Measurements from ENCODE around the gene ZNF341. TPM values are rescaled to one million over a fixed set of nuclear protein-coding genes. Genes with fewer than 3 reads are reported as not detected.
"Not testable (repeated sequence)": the region's sequence is repeated elsewhere in the genome, so short reads cannot be mapped to it uniquely, and the experiment has no call there.

ZNF341 gene
- total RNA-seq, 4 donors from 2014 or later, result 1.7 to 4.4 (median 2.9) TPM

DNA sequence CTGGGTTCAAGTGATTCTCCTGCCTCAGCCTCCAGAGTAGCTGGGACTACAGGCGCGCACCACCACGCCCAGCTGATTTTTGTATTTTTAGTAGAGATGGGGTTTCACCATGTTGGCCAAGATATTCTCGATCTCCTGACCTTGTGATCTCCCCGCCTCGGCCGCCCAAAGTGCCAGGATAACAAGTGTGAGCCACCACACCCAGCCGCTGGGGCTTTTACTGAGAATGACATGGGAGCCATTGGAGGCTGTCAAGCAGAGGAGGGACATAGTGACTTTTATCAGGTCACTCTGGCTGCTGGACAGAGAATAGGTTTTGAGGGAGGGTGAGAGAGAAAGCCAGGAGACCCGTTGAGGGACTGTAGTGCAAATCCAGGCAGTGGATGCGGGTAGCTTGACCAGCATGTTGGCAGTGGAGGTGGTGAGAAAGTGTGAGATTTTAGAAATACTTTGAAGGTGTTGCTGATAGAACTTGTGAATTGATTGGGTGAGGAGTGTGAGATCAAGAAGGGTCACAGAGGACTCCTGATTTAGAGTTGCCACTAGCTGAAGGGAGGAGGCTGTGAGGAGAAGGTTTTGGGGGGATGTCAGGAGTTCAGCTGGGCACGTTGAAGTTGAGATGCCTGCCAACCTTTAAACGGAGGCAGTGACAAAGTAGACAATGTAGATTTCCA is 14.7 kb downstream of the ZNF341 start:
- TF ChIP-seq CTCF (IDR thresholded peaks at IDR 0.05), result no peak
- no peak for TF ChIP-seq POLR2A (IDR thresholded peaks at IDR 0.05)
- no peak for TF ChIP-seq POLR2AphosphoS5 (IDR thresholded peaks at IDR 0.05)
- TF ChIP-seq EP300 (IDR thresholded peaks at IDR 0.05), result no peak
- Histone ChIP-seq H3K27ac (no peak overlapping the region), H3K9me3 (no peaks in the 10 kb centered on the region), H3K36me3 (peaks cover 0 to 36% of the 10 kb centered on the region in 2 donors), H3K4me1 (no peaks in the 10 kb centered on the region), H3K27me3 (no peaks in the 10 kb centered on the region), H3K4me3 (no peak overlapping the region)
- ATAC-seq, result no peak
- 79 to 86% methylated on average over 4 to 9 of the region's 12 CpGs for WGBS, 2 donors (ENCODE audit: low coverage in 1 of 2)

GRCh38 chr20:33751775-33752174 is 20.0 kb downstream of the ZNF341 start:
- Histone ChIP-seq H3K4me3 (no peak overlapping the region), H3K27ac (no peak overlapping the region), H3K4me1 (no peaks in the 10 kb centered on the region), H3K9me3 (no peaks in the 10 kb centered on the region), H3K36me3 (peaks cover 0 to 78% of the 10 kb centered on the region in 2 donors), H3K27me3 (no peaks in the 10 kb centered on the region)
- ATAC-seq, result no peak
- 92 to 100% methylated on average over 2 of the region's 4 CpGs for WGBS, 2 donors (ENCODE audit: low coverage in 1 of 2)
- no peak for TF ChIP-seq CTCF (IDR thresholded peaks at IDR 0.05)
- no peak for TF ChIP-seq EP300 (IDR thresholded peaks at IDR 0.05)
- TF ChIP-seq POLR2A (IDR thresholded peaks at IDR 0.05), result no peak
- TF ChIP-seq POLR2AphosphoS5 (IDR thresholded peaks at IDR 0.05), result no peak

DNA sequence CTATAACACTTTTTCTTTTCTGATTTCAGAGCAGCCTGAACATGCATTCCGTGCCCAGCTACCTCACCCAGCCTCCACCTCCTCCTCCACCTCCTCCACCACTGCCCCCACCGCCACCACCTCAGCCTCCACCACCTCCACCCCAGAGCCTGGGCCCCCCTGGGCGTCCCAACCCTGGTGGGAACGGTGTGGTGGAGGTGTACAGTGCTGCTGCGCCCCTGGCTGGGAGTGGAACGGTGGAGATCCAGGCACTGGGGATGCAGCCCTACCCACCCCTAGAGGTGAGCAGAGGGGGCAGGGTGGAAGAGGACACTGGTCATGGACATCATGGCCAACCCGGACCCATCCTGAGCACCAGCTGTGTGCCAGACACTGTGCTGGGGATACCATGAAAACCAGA is 21.3 kb downstream of the ZNF341 start:
- no peak for ATAC-seq
- TF ChIP-seq EP300 (IDR thresholded peaks at IDR 0.05) (no peak), CTCF (IDR thresholded peaks at IDR 0.05) (no peak), POLR2AphosphoS5 (IDR thresholded peaks at IDR 0.05) (no peak), POLR2A (IDR thresholded peaks at IDR 0.05) (no peak)
- H3K4me1 ChIP-seq, result no peaks in the 10 kb centered on the region
- peaks cover 0 to 11% (median 0%) of the 10 kb centered on the region in 3 donors for H3K9me3 ChIP-seq
- H3K27ac ChIP-seq, result no peak overlapping the region
- WGBS, 2 donors (ENCODE audit: low coverage in 1 of 2), result 83% methylated on average over 2 of the region's 7 CpGs; no CpG with 5 or more reads in 1 of the 2 donors
- H3K4me3 ChIP-seq, result no peak overlapping the region
- peaks cover 0 to 92% of the 10 kb centered on the region in 2 donors for H3K36me3 ChIP-seq
- H3K27me3 ChIP-seq, result no peaks in the 10 kb centered on the region

- WGBS, 2 donors (ENCODE audit: low coverage in 1 of 2), result 81 to 86% methylated on average over 4 of the region's 5 CpGs
- Histone ChIP-seq H3K9me3 (peaks cover 0 to 11% (median 0%) of the 10 kb centered on the region in 3 donors), H3K4me3 (no peak overlapping the region), H3K27me3 (no peaks in the 10 kb centered on the region), H3K27ac (no peak overlapping the region), H3K36me3 (peaks cover 0 to 95% of the 10 kb centered on the region in 2 donors), H3K4me1 (no peaks in the 10 kb centered on the region)
- TF ChIP-seq POLR2AphosphoS5 (IDR thresholded peaks at IDR 0.05), result no peak
- ATAC-seq, result no peak
Measured at GRCh38 chr20:33753763-33754162, 22.0 kb downstream of the ZNF341 start.

- H3K27ac ChIP-seq, ATAC-seq: not testable (repeated sequence)
- H3K36me3 ChIP-seq, result peaks cover 0 to 90% of the 10 kb centered on the region in 2 donors
Measured at GRCh38 chr20:33755936-33756490, 24.2 kb downstream of the ZNF341 start.

GRCh38 chr20:33757046-33757445 is 25.2 kb downstream of the ZNF341 start:
- Histone ChIP-seq H3K27me3 (no peaks in the 10 kb centered on the region), H3K4me3 (no peak overlapping the region), H3K27ac (no peak overlapping the region), H3K9me3 (peaks cover 0 to 11% (median 0%) of the 10 kb centered on the region in 3 donors), H3K36me3 (peaks cover 0 to 87% of the 10 kb centered on the region in 2 donors), H3K4me1 (no peaks in the 10 kb centered on the region)
- TF ChIP-seq CTCF (IDR thresholded peaks at IDR 0.05) (no peak), POLR2AphosphoS5 (IDR thresholded peaks at IDR 0.05) (no peak), POLR2A (IDR thresholded peaks at IDR 0.05) (no peak), EP300 (IDR thresholded peaks at IDR 0.05) (no peak)
- ATAC-seq, result no peak
- WGBS, 2 donors (ENCODE audit: low coverage in 1 of 2), result 100% methylated on average over 3 to 4 of the region's 10 CpGs

More at GRCh38 chr20:33755936-33756490, 24.2 kb downstream of the ZNF341 start:
- not testable (repeated sequence) for H3K4me3 ChIP-seq, H3K4me1 ChIP-seq, H3K27me3 ChIP-seq
- peaks cover 0 to 11% (median 0%) of the 10 kb centered on the region in 3 donors for H3K9me3 ChIP-seq
- 86 to 90% methylated on average over 2 to 9 of the region's 10 CpGs for WGBS, 2 donors (ENCODE audit: low coverage in 1 of 2)
